ENCODE measurements around the gene PREX1. TPM values are rescaled to one million over a fixed set of nuclear protein-coding genes. Genes with fewer than 3 reads are reported as not detected.

PREX1 gene
- total and polyA plus RNA-seq, 2 donors (not counting 3 experiments of a cell fraction or from before 2014, with no cell fraction given) = 51.3 to 72.9 TPM

DNA sequence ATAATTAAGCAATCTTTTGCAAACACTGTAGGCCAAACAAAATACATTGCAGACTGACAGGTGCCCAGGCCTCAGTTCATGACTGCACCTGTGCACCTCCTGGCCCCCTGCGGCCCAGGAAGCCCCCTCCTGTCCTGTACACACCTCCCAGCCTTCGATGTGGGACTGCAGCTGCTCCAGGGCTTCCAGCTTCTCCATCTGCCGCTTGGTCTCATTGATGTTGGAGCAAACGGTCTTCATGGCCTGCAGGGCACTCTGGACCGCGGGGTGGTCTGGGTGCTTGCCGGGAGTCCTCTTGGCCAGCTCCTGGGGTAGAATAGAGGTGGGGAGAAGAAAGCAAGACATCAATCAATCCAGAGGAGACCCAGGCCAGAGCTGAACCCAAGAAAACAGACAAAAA, 119.7 kb downstream of the PREX1 start:
- ChIA-PET CTCF (interaction anchor here (1.5 kb wide), 1 partner anchor 50 kb away, joined by 4 read pairs; no protein-coding TSS in a partner anchor), POLR2A (no interaction called here)
- no peak for FAIRE-seq
- Histone ChIP-seq H3K4me2 (ENCODE audit: insufficient read depth, low read length) (no peak overlapping the region), H3K79me2 (ENCODE audit: control insufficient read depth, insufficient read depth, low read length) (peaks cover 43% of the 10 kb centered on the region), H2AFZ (ENCODE audit: low read depth, low read length) (no peak overlapping the region), H3K27ac (ENCODE audit: insufficient read depth, low read depth, low read length) (no peak overlapping the region), H3K9ac (replicated peaks; ENCODE audit: extremely low read depth, insufficient read depth, low read length) (no peak overlapping the region), H3K9me1 (replicated peaks; ENCODE audit: control insufficient read depth, extremely low read depth, insufficient read depth, low read length) (no peaks in the 10 kb centered on the region), H3K27me3 (ENCODE audit: control insufficient read depth in 2 of 2, insufficient read depth in 2 of 2, low read length in 2 of 2) (no peaks in the 10 kb centered on the region), H3K4me1 (ENCODE audit: control insufficient read depth, extremely low read depth, insufficient read depth, low read length) (no peaks in the 10 kb centered on the region), H3K36me3 (ENCODE audit: control insufficient read depth in 2 of 2, extremely low read depth in 1 of 2, insufficient read depth in 2 of 2, low read length in 2 of 2) (peaks cover 0 to 2% of the 10 kb centered on the region in 2 experiments), H3K4me3 (replicated peaks in 1 of 3; ENCODE audit: insufficient read depth in 1 of 3, low read depth in 1 of 3, low read length in 3 of 3) (no peak overlapping the region), H4K20me1 (replicated peaks; ENCODE audit: control insufficient read depth, extremely low read depth, insufficient read depth, low read length) (peaks cover 2% of the 10 kb centered on the region), H3K9me3 (replicated peaks; ENCODE audit: control insufficient read depth, insufficient read depth, low read length) (no peaks in the 10 kb centered on the region)
- DNase-seq (ENCODE audit: low read depth, low spot score) = no peak
- intact Hi-C loops (cut with micrococcal nuclease) (no loop called here), dilution Hi-C loops (cut with MboI; ENCODE audit: extremely low pct_ligation_motif_present, low sequenced_read_pairs) (no loop called here)
- no TSS peak for BruUV-seq (replicated peaks)
- TF ChIP-seq MYC (IDR thresholded peaks at IDR 0.05; ENCODE audit: low read depth, low read length) = no peak
- no peak for TF ChIP-seq POLR2AphosphoS5 (IDR thresholded peaks at IDR 0.05; ENCODE audit: insufficient read depth, low read depth, low read length)
- TF ChIP-seq, protein P1, sequence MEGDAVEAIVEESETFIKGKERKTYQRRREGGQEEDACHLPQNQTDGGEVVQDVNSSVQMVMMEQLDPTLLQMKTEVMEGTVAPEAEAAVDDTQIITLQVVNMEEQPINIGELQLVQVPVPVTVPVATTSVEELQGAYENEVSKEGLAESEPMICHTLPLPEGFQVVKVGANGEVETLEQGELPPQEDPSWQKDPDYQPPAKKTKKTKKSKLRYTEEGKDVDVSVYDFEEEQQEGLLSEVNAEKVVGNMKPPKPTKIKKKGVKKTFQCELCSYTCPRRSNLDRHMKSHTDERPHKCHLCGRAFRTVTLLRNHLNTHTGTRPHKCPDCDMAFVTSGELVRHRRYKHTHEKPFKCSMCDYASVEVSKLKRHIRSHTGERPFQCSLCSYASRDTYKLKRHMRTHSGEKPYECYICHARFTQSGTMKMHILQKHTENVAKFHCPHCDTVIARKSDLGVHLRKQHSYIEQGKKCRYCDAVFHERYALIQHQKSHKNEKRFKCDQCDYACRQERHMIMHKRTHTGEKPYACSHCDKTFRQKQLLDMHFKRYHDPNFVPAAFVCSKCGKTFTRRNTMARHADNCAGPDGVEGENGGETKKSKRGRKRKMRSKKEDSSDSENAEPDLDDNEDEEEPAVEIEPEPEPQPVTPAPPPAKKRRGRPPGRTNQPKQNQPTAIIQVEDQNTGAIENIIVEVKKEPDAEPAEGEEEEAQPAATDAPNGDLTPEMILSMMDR (IDR thresholded peaks at IDR 0.05; ENCODE audit: extremely low read depth in 1 of 2, insufficient read depth in 1 of 2, low read depth in 1 of 2, low read length in 2 of 2) = no peak
- TF ChIP-seq EZH2 (IDR thresholded peaks at IDR 0.05; ENCODE audit: borderline replicate concordance, low read depth, low read length, severe bottlenecking) = no peak
- TF ChIP-seq, protein P2, sequence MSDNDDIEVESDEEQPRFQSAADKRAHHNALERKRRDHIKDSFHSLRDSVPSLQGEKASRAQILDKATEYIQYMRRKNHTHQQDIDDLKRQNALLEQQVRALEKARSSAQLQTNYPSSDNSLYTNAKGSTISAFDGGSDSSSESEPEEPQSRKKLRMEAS (IDR thresholded peaks at IDR 0.05; ENCODE audit: insufficient read depth, insufficient read length) = no peak
- TF ChIP-seq JUN (IDR thresholded peaks at IDR 0.05; ENCODE audit: borderline replicate concordance, insufficient read depth, insufficient read length, low read depth) = no peak
- TF ChIP-seq GATA2 (IDR thresholded peaks at IDR 0.05; ENCODE audit: insufficient read depth, insufficient read length, low read depth, low read length) = no peak
- no peak for TF ChIP-seq FOS (IDR thresholded peaks at IDR 0.05; ENCODE audit: borderline replicate concordance, insufficient read depth, low read length)
- no peak for TF ChIP-seq POLR2A (IDR thresholded peaks at IDR 0.05; ENCODE audit: low read depth, low read length)
